A549 (cell line): Measurements from ENCODE around the gene CDHR2. TPM values are rescaled to one million over a fixed set of nuclear protein-coding genes. Genes with fewer than 3 reads are reported as not detected.

ENCODE experiments used
- ATAC-seq, 2 experiments: fragments of 200-7000 bp in 1 of 2; fragments of >200 bp in 1 of 2; cut with Nextera tagmentation in 1 of 2; cut with Tn5 transposase in 1 of 2; 3 replicates each; pipeline versions ENCODE4 v1.8.0 to v1.9.1; 2018 to 2020; ENCODE audit warnings: mild to moderate bottlenecking in 1 of 2, moderate library complexity in 1 of 2
- CTCF ChIA-PET: fragments of 300-600 bp; sonication (Branson Sonifier 250); formaldehyde crosslinking; extraction: SDS; loops from one replicate; lab custom pipeline; 2021; ENCODE audit warnings: antibody characterized with exemption, inconsistent platforms; lab: Yijun Ruan, JAX
- POLR2A ChIA-PET: fragments of 350-600 bp; formaldehyde crosslinking; extraction: SDS; loops from one replicate; lab custom pipeline; 2021; ENCODE audit warnings: antibody characterized with exemption, inconsistent platforms; lab: Yijun Ruan, JAX
- DNase-seq, 2 experiments: peaks; one replicate each; pipeline versions ENCODE4 v3.0.0 to v3.0.0-alpha.2; 2011 to 2016; ENCODE audit warnings: low read depth in 1 of 2, low spot score in 1 of 2
- FAIRE-seq: peaks from 2 replicates; lab custom pipeline; 2011; peaks lifted over from hg19 to GRCh38; lab: Jason Lieb, UNC
- H3K27ac ChIP-seq, 2 experiments: fragments of >200 bp; sonication (Bioruptor Twin); formaldehyde crosslinking; 3 replicates each; pipeline ENCODE4 v1.5.1; 2016 to 2017
- H3K4me1 ChIP-seq: fragments of >200 bp; sonication (Bioruptor Twin); formaldehyde crosslinking; 3 replicates; pipeline ENCODE4 v1.6.1; 2016
- H3K4me2 ChIP-seq: fragments of >200 bp; sonication (Bioruptor Twin); formaldehyde crosslinking; 3 replicates; pipeline ENCODE4 v1.6.1; 2016
- H3K4me3 ChIP-seq: fragments of >200 bp; sonication (Bioruptor Twin); formaldehyde crosslinking; 3 replicates; pipeline ENCODE4 v1.5.1; 2016
- H3K9me3 ChIP-seq: fragments of >200 bp; sonication (Bioruptor Twin); formaldehyde crosslinking; 3 replicates; pipeline ENCODE4 v1.6.1; 2016
- BCL3 ChIP-seq: fragments of >200 bp; sonication (Bioruptor Twin); formaldehyde crosslinking; IDR thresholded peaks from 3 replicates; pipeline ENCODE4 v1.6.1; 2016
- CBX2 ChIP-seq: fragments of 200-600 bp; sonication (generic); IDR thresholded peaks from 2 replicates; pipeline ENCODE4 v1.6.1; 2016; ENCODE audit warnings: low read depth, mild to moderate bottlenecking, borderline replicate concordance
- CHD2 ChIP-seq: fragments of 150-350 bp; IDR thresholded peaks from 2 replicates; pipeline ENCODE4 v1.6.1; 2014; ENCODE audit warnings: low read length; ENCODE audit not compliant: partially characterized antibody
- E2F6 ChIP-seq: IDR thresholded peaks from 2 replicates; pipeline ENCODE4 v1.6.1; 2012; ENCODE audit warnings: low read depth, borderline replicate concordance
- EHMT2 ChIP-seq: fragments of 200-600 bp; sonication (generic); IDR thresholded peaks from 2 replicates; pipeline ENCODE4 v1.6.1; 2016; ENCODE audit warnings: antibody characterized with exemption, low read depth, mild to moderate bottlenecking, moderate library complexity
- FOSL2 ChIP-seq, 2 experiments: fragments of 450-650 bp in 1 of 2; fragments of >200 bp in 1 of 2; sonication (Bioruptor Twin) in 1 of 2; formaldehyde crosslinking; IDR thresholded peaks; 2 replicates each; pipeline versions ENCODE4 v1.5.0 to v1.6.1; 2016 to 2020; ENCODE audit warnings: mild to moderate bottlenecking in 1 of 2, moderate library complexity in 1 of 2
- FOXS1 ChIP-seq: fragments of 250-450 bp; sonication (Bioruptor Pico); IDR thresholded peaks from 2 replicates; pipeline ENCODE4 v1.5.0; 2020; ENCODE audit warnings: mild to moderate bottlenecking, moderate library complexity
- HES2 ChIP-seq: fragments of >200 bp; sonication (Bioruptor Twin); formaldehyde crosslinking; IDR thresholded peaks from 2 replicates; pipeline ENCODE4 v1.6.1; 2016
- MAFK ChIP-seq: fragments of 450-650 bp; IDR thresholded peaks from 2 replicates; pipeline ENCODE4 v1.6.1; 2014; ENCODE audit not compliant: partially characterized antibody
- MYC ChIP-seq: IDR thresholded peaks from 2 replicates; pipeline ENCODE4 v1.6.1; 2012; ENCODE audit warnings: mild to moderate bottlenecking, inconsistent platforms, low read length, improper control_type of control experiment, borderline replicate concordance
- NPAS2 ChIP-seq: fragments of 250-450 bp; sonication (Bioruptor Pico); IDR thresholded peaks from 2 replicates; pipeline ENCODE4 v1.8.0; 2022; ENCODE audit warnings: mild to moderate bottlenecking, moderate library complexity, borderline replicate concordance
- PBX3 ChIP-seq: IDR thresholded peaks from 2 replicates; pipeline ENCODE4 v1.6.1; 2012
- PHF8 ChIP-seq: fragments of 200-600 bp; sonication (generic); IDR thresholded peaks from 2 replicates; pipeline ENCODE4 v1.6.1; 2016; ENCODE audit warnings: low read depth, mild to moderate bottlenecking, antibody characterized with exemption, moderate library complexity, borderline replicate concordance
- POLR2A ChIP-seq: IDR thresholded peaks from 2 replicates; pipeline ENCODE4 v1.6.1; 2012; ENCODE audit warnings: mild to moderate bottlenecking, low read length
- POLR2AphosphoS2 ChIP-seq: conservative IDR thresholded peaks from 2 replicates; pipeline ENCODE4 v1.6.1; 2012; ENCODE audit warnings: low read length, improper control_type of control experiment, inconsistent platforms
- RAD21 ChIP-seq, 2 experiments: fragments of >200 bp in 1 of 2; sonication (Bioruptor Twin) in 1 of 2; formaldehyde crosslinking in 1 of 2; IDR thresholded peaks in 1 of 2; conservative IDR thresholded peaks in 1 of 2; 2 replicates in 1 of 2; 3 replicates in 1 of 2; pipeline ENCODE4 v1.6.1; 2012 to 2018; ENCODE audit warnings: inconsistent platforms in 1 of 2
- SMC3 ChIP-seq: fragments of >200 bp; sonication (Bioruptor Twin); formaldehyde crosslinking; IDR thresholded peaks from 3 replicates; pipeline ENCODE4 v1.6.1; 2018; ENCODE audit warnings: inconsistent platforms
- ZC3H11A ChIP-seq: fragments of 450-650 bp; IDR thresholded peaks from 2 replicates; pipeline ENCODE4 v1.6.1; 2014; ENCODE audit warnings: antibody characterized with exemption, mild to moderate bottlenecking
- ZFP36 ChIP-seq: fragments of 450-650 bp; IDR thresholded peaks from 2 replicates; pipeline ENCODE4 v1.6.1; 2014; ENCODE audit warnings: borderline replicate concordance; ENCODE audit not compliant: partially characterized antibody
- WGBS: methylation state at CpG from one replicate; pipeline ENCODE4 v1.1.6; 2017; ENCODE audit errors: missing lambda C conversion rate; 5-methylcytosine and 5-hydroxymethylcytosine counted together
- polyA plus RNA-seq, 4 experiments: library from polyadenylated mRNA; depleted of rRNA in 3 of 4; stranded (reverse); fragments of >200 nt; fragmentation: RNase III in 1 of 4; extraction: RNeasy Plus Mini Kit Qiagen cat#74134 plus additional on column Dnase treatment in 1 of 4; gene quantifications; 2 replicates in 3 of 4; 3 replicates in 1 of 4; pipeline ENCODE4 v1.2.3, GENCODE V29; 2011 to 2017
- TF ChIP-seq, protein P1 (sequence below): fragments of 250-450 bp; sonication (Bioruptor Pico); IDR thresholded peaks from 2 replicates; pipeline ENCODE4 v1.5.0; 2021; ENCODE audit warnings: mild to moderate bottlenecking, moderate library complexity, borderline replicate concordance

The CDHR2 gene
- polyA plus RNA-seq, 2 of the 4 experiments (the other 2 are of a cell fraction), result 0.09 TPM; not detected in 1

GRCh38 chr5:176519810-176520720, 29.1 kb upstream of the CDHR2 start:
- CTCF ChIA-PET, result interaction anchor here (0.9 to 2.6 kb wide), 5 partner anchors 10 to 521 kb away, joined by 3 to 9 read pairs (median 3); partner anchors contain the start of genes CLTB and FAF2
- POLR2A ChIA-PET, result no interaction called here
- no peak overlapping the region for H3K27ac ChIP-seq
- no peaks in the 10 kb centered on the region for H3K9me3 ChIP-seq
- TF ChIP-seq MYC (no peak), EHMT2 (no peak), MAFK (no peak), POLR2A (no peak), ZFP36 (no peak), SMC3 (no peak), PBX3 (no peak), HES2 (no peak), POLR2AphosphoS2 (no peak), PHF8 (no peak), CBX2 (no peak), CHD2 (no peak), E2F6 (no peak), RAD21 (conservative IDR thresholded peaks at IDR 0.05 in 1 of 2, IDR thresholded peaks at IDR 0.05 in 1 of 2) (no peak), FOSL2 (IDR thresholded peaks at IDR 0.05) (no peak), FOSL2 (CRISPR knock-in tag; IDR thresholded peaks at IDR 0.05) (no peak), NPAS2 (no peak)
- no peak overlapping the region for H3K4me3 ChIP-seq
- DNase-seq (no peak), ATAC-seq (peak in 1 of 2 experiments; percentile 30; a peak in 2 of 6 replicates), FAIRE-seq (no peak)
- WGBS, result 67% methylated on average over 16 of the region's 16 CpGs
- no peaks in the 10 kb centered on the region; the same call in 2 of the 3 replicates for H3K4me1 ChIP-seq
- no peak overlapping the region for H3K4me2 ChIP-seq

GRCh38 chr5:176521286-176521685, 27.9 kb upstream of the CDHR2 start:
- Histone ChIP-seq H3K9me3 (no peaks in the 10 kb centered on the region), H3K4me3 (no peak overlapping the region), H3K4me1 (no peaks in the 10 kb centered on the region; the same call in 2 of the 3 replicates), H3K4me2 (no peak overlapping the region), H3K27ac (no peak overlapping the region)
- DNase-seq, result no peak
- FAIRE-seq, result no peak
- ChIA-PET CTCF (interaction anchor here (1.1 kb wide), 2 partner anchors 9 to 73 kb away, joined by 3 read pairs; partner anchors contain the start of gene FAF2), POLR2A (no interaction called here)
- TF ChIP-seq, protein P1, sequence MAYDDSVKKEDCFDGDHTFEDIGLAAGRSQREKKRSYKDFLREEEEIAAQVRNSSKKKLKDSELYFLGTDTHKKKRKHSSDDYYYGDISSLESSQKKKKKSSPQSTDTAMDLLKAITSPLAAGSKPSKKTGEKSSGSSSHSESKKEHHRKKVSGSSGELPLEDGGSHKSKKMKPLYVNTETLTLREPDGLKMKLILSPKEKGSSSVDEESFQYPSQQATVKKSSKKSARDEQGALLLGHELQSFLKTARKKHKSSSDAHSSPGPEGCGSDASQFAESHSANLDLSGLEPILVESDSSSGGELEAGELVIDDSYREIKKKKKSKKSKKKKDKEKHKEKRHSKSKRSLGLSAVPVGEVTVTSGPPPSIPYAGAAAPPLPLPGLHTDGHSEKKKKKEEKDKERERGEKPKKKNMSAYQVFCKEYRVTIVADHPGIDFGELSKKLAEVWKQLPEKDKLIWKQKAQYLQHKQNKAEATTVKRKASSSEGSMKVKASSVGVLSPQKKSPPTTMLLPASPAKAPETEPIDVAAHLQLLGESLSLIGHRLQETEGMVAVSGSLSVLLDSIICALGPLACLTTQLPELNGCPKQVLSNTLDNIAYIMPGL (CRISPR knock-in tag), result no peak
- no peak for TF ChIP-seq ZC3H11A
- no peak for TF ChIP-seq BCL3
- no peak for TF ChIP-seq FOXS1
- 70% methylated on average over 7 of the region's 7 CpGs for WGBS
- peak; percentile 15 to 24; a peak in 3 of 6 replicates for ATAC-seq
